K562 (cell line): ENCODE results near the gene RNF32. TPM values are rescaled to one million over a fixed set of nuclear protein-coding genes. Genes with fewer than 3 reads are reported as not detected.

Experiments
- ATAC-seq: fragments of 200-7000 bp; cut with Tn5 transposase; 3 replicates; pipeline ENCODE4 v1.9.1; 2020; ENCODE audit warnings: moderate library complexity
- BruUV-seq: library from RNA; stranded (reverse); fragments of 400-500 nt; replicated peaks from 2 replicates; lab custom pipeline; 2021; lab: Mats Ljungman, UMichigan
- CTCF ChIA-PET: fragments of 300-600 bp; formaldehyde crosslinking; extraction: SDS; loops from one replicate; lab custom pipeline; 2021; ENCODE audit warnings: low intra/inter-chr PET ratio; lab: Yijun Ruan, JAX
- POLR2A ChIA-PET: fragments of 300-600, 350-650 bp; sonication (Branson Sonifier 250); formaldehyde crosslinking; extraction: SDS; loops from one replicate; lab custom pipeline; 2021; ENCODE audit warnings: antibody characterized with exemption, inconsistent platforms; lab: Yijun Ruan, JAX
- DNase-seq, 4 experiments: peaks; one replicate each; pipeline versions ENCODE4 v3.0.0 to v3.0.0-alpha.2; 2011 to 2018; ENCODE audit warnings: low spot score in 3 of 4, mixed read lengths in 3 of 4; ENCODE audit errors: extremely low read depth in 1 of 4
- FAIRE-seq: peaks from 2 replicates; lab custom pipeline; 2011; peaks lifted over from hg19 to GRCh38; lab: Jason Lieb, UNC
- H2AFZ ChIP-seq: 2 replicates; pipeline ENCODE4 v1.6.0; 2011; ENCODE audit warnings: low read depth, low read length, control low read depth, inconsistent platforms
- H3K27ac ChIP-seq: fragments of 200-600 bp; 3 replicates; pipeline ENCODE4 v1.8.0; 2011; ENCODE audit warnings: low read depth, mild to moderate bottlenecking, control low read depth, inconsistent platforms, low read length, moderate library complexity, mixed read lengths; ENCODE audit errors: extremely low read depth
- H3K27me3 ChIP-seq, 2 experiments: fragments of 300-600 bp in 1 of 2; 2 replicates in 1 of 2; 3 replicates in 1 of 2; pipeline versions ENCODE4 v1.6.0 to v1.8.0; 2011; ENCODE audit warnings: inconsistent platforms in 2 of 2, low read length in 2 of 2, mild to moderate bottlenecking in 1 of 2, mixed read lengths in 1 of 2, moderate library complexity in 1 of 2; ENCODE audit not compliant: control insufficient read depth in 2 of 2, insufficient read depth in 2 of 2
- H3K36me3 ChIP-seq: fragments of 300-600 bp; 3 replicates; pipeline ENCODE4 v1.8.0; 2011; ENCODE audit warnings: mild to moderate bottlenecking, low read length, inconsistent platforms; ENCODE audit not compliant: control insufficient read depth, insufficient read depth
- H3K4me1 ChIP-seq, 2 experiments: fragments of 200-600 bp in 1 of 2; replicated peaks in 1 of 2; 2 replicates in 1 of 2; 3 replicates in 1 of 2; pipeline versions ENCODE4 v1.5.1 to v1.8.0; 2011; ENCODE audit warnings: inconsistent platforms in 2 of 2, low read length in 2 of 2, mild to moderate bottlenecking in 1 of 2, mixed read lengths in 1 of 2, moderate library complexity in 1 of 2; ENCODE audit not compliant: control insufficient read depth in 2 of 2, insufficient read depth in 2 of 2
- H3K4me2 ChIP-seq: 2 replicates; pipeline ENCODE4 v1.6.1; 2011; ENCODE audit warnings: low read length, control low read depth, inconsistent platforms, mixed read lengths; ENCODE audit not compliant: insufficient read depth
- H3K4me3 ChIP-seq: fragments of 200-600 bp; sonication (generic), shearing (Covaris generic); 2 replicates; pipeline ENCODE4 v1.5.1; 2016; ENCODE audit warnings: control low read depth, inconsistent platforms
- H3K79me2 ChIP-seq: fragments of 200-600 bp; 3 replicates; pipeline ENCODE4 v1.8.0; 2011; ENCODE audit warnings: low read length, inconsistent platforms; ENCODE audit not compliant: control insufficient read depth, insufficient read depth
- H3K9ac ChIP-seq, 2 experiments: 2 replicates each; pipeline versions ENCODE4 v1.6.0 to v1.6.1; 2011; ENCODE audit warnings: low read depth in 2 of 2, low read length in 2 of 2, control low read depth in 1 of 2, inconsistent platforms in 1 of 2, mild to moderate bottlenecking in 1 of 2, mixed read lengths in 1 of 2; ENCODE audit not compliant: insufficient read depth in 1 of 2
- H3K9me1 ChIP-seq: one replicate; pipeline ENCODE4 v1.6.0; 2011; ENCODE audit warnings: inconsistent platforms, mild to moderate bottlenecking, low read length, moderate library complexity; ENCODE audit not compliant: control insufficient read depth, insufficient read depth
- H3K9me3 ChIP-seq: replicated peaks from 2 replicates; pipeline ENCODE4 v1.5.1; 2011; ENCODE audit warnings: low read depth, low read length, inconsistent platforms; ENCODE audit not compliant: control insufficient read depth, insufficient read depth
- H4K20me1 ChIP-seq: replicated peaks from 2 replicates; pipeline ENCODE4 v1.6.1; 2011; ENCODE audit warnings: low read length, inconsistent platforms, mixed read lengths; ENCODE audit not compliant: control insufficient read depth, insufficient read depth
- BCL6 ChIP-seq: fragments of 250-450 bp; sonication (Bioruptor Pico); IDR thresholded peaks from 2 replicates; pipeline ENCODE4 v1.4.0; 2020
- CCNT2 ChIP-seq: IDR thresholded peaks from 2 replicates; pipeline ENCODE4 v1.6.1; 2011; ENCODE audit warnings: borderline replicate concordance, low read depth, mild to moderate bottlenecking, moderate library complexity, mixed read lengths, low read length; ENCODE audit not compliant: insufficient read length; ENCODE audit errors: extremely low read depth
- CXXC5 ChIP-seq: fragments of 250-450 bp; sonication (Bioruptor Pico); IDR thresholded peaks from 2 replicates; pipeline ENCODE4 v1.8.0; 2022; ENCODE audit warnings: inconsistent platforms, mild to moderate bottlenecking, moderate library complexity
- DMBX1 ChIP-seq: fragments of 250-450 bp; sonication (Bioruptor Pico); IDR thresholded peaks from 2 replicates; pipeline ENCODE4 v1.8.0; 2022; ENCODE audit warnings: inconsistent platforms, mild to moderate bottlenecking, moderate library complexity, borderline replicate concordance
- ETV1 ChIP-seq: fragments of 450-650 bp; conservative IDR thresholded peaks from 2 replicates; pipeline ENCODE4 v1.6.1; 2016; ENCODE audit warnings: missing genetic modification characterization, control low read depth, low read depth, missing compliant biosample characterization
- KLF1 ChIP-seq: fragments of 450-650 bp; IDR thresholded peaks from 2 replicates; pipeline ENCODE4 v1.6.1; 2016; ENCODE audit warnings: missing genetic modification characterization, missing compliant biosample characterization
- NR4A1 ChIP-seq, 2 experiments: fragments of 250-450 bp in 1 of 2; fragments of 450-650 bp in 1 of 2; sonication (Bioruptor Pico) in 1 of 2; IDR thresholded peaks; 2 replicates each; pipeline versions ENCODE4 v1.4.0 to v1.6.1; 2016 to 2020; ENCODE audit warnings: mild to moderate bottlenecking in 2 of 2, missing compliant biosample characterization in 1 of 2, missing genetic modification characterization in 1 of 2, moderate library complexity in 1 of 2
- PTTG1 ChIP-seq: fragments of 450-650 bp; IDR thresholded peaks from 2 replicates; pipeline ENCODE4 v1.6.1; 2016; ENCODE audit warnings: low read depth, mild to moderate bottlenecking, missing genetic modification characterization, missing compliant biosample characterization
- ZBTB17 ChIP-seq: fragments of 450-650 bp; formaldehyde crosslinking; IDR thresholded peaks from 2 replicates; pipeline ENCODE4 v1.4.0; 2020; ENCODE audit warnings: mild to moderate bottlenecking
- ZNF134 ChIP-seq: fragments of 250-450 bp; sonication (Bioruptor Pico); conservative IDR thresholded peaks from 2 replicates; pipeline ENCODE4 v1.4.0; 2020
- ZNF165 ChIP-seq: fragments of 250-450 bp; sonication (Bioruptor Pico); IDR thresholded peaks from 2 replicates; pipeline ENCODE4 v1.4.0; 2020; ENCODE audit warnings: borderline replicate concordance
- WGBS: fragments of 100-300 bp; shearing (Covaris generic); methylation state at CpG from one replicate; pipeline ENCODE4 v1.1.6; 2016; ENCODE audit warnings: low coverage, mixed read lengths; ENCODE audit not compliant: insufficient coverage; ENCODE audit errors: missing lambda C conversion rate; 5-methylcytosine and 5-hydroxymethylcytosine counted together
- in situ Hi-C: fragments of 300-500 bp; cut with MboI; formaldehyde crosslinking; loops from 4 replicates; pipeline ENCODE4 v1.15.0; 2018; ENCODE audit warnings: inconsistent platforms, mixed read lengths
- intact Hi-C: fragments of 100-400 bp; cut with micrococcal nuclease; formaldehyde crosslinking; loops from 2 replicates; pipeline ENCODE4 v1.14.2; 2022
- polyA plus RNA-seq, 8 experiments: library from polyadenylated mRNA; depleted of rRNA in 4 of 8; stranded (reverse) in 5 of 8; unstranded in 3 of 8; fragments of >200 nt; fragmentation: Nextera tagmentation in 2 of 8; fragmentation: Illumina TruSeq in 1 of 8; extraction: Ambion mirVana in 2 of 8; extraction: Trizol in 1 of 8; gene quantifications; 2 replicates each; pipeline versions ENCODE4 v1.2.1 to v1.2.3, GENCODE V29; 2011 to 2014; ENCODE audit warnings: inconsistent platforms in 1 of 8, missing spikeins in 1 of 8
- total RNA-seq, 7 experiments: library from RNA; depleted of rRNA in 6 of 7; stranded (reverse); fragments of >200 nt in 6 of 7; fragmentation: Illumina TruSeq in 2 of 7; extraction: Trizol in 2 of 7; gene quantifications; 2 replicates each; pipeline versions ENCODE4 v1.2.1 to v1.2.3, GENCODE V29; 2011 to 2021; ENCODE audit warnings: low replicate concordance in 1 of 7
- TF ChIP-seq, protein P1 (sequence below): fragments of 450-650 bp; conservative IDR thresholded peaks from 2 replicates; pipeline ENCODE4 v1.6.1; 2016; ENCODE audit warnings: missing genetic modification characterization, low read depth, mild to moderate bottlenecking, missing compliant biosample characterization, moderate library complexity
- TF ChIP-seq, protein P2 (sequence below): fragments of 450-650 bp; IDR thresholded peaks from 2 replicates; pipeline ENCODE4 v1.6.1; 2016; ENCODE audit warnings: missing biosample characterization, missing genetic modification characterization
- TF ChIP-seq, protein P3 (sequence below): fragments of 450-650 bp; IDR thresholded peaks from 2 replicates; pipeline ENCODE4 v1.6.1; 2017; ENCODE audit warnings: antibody characterized with exemption, mild to moderate bottlenecking

The RNF32 gene
- total and polyA plus RNA-seq, 9 of the 15 experiments (the other 6 are each of a cell fraction or from before 2014, with no cell fraction given), result 2.6 to 7.0 (median 4.6) TPM

DNA sequence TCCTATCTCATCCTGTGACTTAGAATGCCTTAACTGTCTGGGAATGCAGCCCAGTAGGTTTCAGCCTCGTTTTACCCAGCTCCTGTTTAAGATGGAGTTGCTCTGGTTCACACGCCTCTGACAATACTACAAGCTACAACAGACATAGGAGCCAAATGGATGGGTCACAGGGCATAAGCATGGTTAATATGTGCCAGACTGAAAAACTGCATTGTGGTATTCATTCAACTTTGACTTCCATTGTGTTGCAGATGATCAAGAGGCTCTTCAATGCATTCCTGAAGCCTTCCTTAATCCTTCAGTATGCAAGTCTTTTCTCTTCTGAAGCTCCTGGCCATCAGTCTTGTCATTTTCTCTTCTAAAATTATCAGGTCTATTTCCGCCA is 20.3 kb upstream of the RNF32 start:
- H3K9ac ChIP-seq, result no peak overlapping the region
- ATAC-seq, result no peak
- H3K4me1 ChIP-seq, result peaks cover 3 to 11% of the 10 kb centered on the region in 2 experiments; a peak in 1 of 5 replicates
- POLR2A ChIA-PET, result interaction anchor here (0.6 to 0.9 kb wide), 3 partner anchors 9 to 103 kb away, joined by 3 to 4 read pairs (median 3); no protein-coding TSS in a partner anchor
- in situ Hi-C loops (no loop called here), intact Hi-C loops (no loop called here)
- no peak overlapping the region for H3K27ac ChIP-seq
- no peaks in the 10 kb centered on the region for H3K9me3 ChIP-seq
- no peaks in the 10 kb centered on the region for H3K79me2 ChIP-seq
- no peaks in the 10 kb centered on the region for H4K20me1 ChIP-seq
- H3K4me3 ChIP-seq, result no peak overlapping the region
- no peaks in the 10 kb centered on the region for H3K9me1 ChIP-seq
- DNase-seq, result no peak
- no peak for FAIRE-seq
- CTCF ChIA-PET, result no interaction called here
- H3K4me2 ChIP-seq, result no peak overlapping the region
- H3K36me3 ChIP-seq, result no peaks in the 10 kb centered on the region
- WGBS, result 15% methylated on average over 3 of the region's 3 CpGs
- H2AFZ ChIP-seq, result no peak overlapping the region
- H3K27me3 ChIP-seq, result peaks cover 0 to 21% of the 10 kb centered on the region in 2 experiments; a peak in 2 of 5 replicates
- no TSS peak for BruUV-seq
- TF ChIP-seq ZNF165 (CRISPR knock-in tag), result peak; percentile 64; the same call in 1 of the 2 replicates
- TF ChIP-seq ETV1 (tag), result 0 out of 2 replicates have a peak, but pooled peaks have one; percentile 14
- TF ChIP-seq, protein P1, sequence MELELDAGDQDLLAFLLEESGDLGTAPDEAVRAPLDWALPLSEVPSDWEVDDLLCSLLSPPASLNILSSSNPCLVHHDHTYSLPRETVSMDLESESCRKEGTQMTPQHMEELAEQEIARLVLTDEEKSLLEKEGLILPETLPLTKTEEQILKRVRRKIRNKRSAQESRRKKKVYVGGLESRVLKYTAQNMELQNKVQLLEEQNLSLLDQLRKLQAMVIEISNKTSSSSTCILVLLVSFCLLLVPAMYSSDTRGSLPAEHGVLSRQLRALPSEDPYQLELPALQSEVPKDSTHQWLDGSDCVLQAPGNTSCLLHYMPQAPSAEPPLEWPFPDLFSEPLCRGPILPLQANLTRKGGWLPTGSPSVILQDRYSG (tag), result peak; percentile 95
- no peak for TF ChIP-seq CCNT2
- TF ChIP-seq CXXC5 (CRISPR knock-in tag), result peak; percentile 25; the same call in 1 of the 2 replicates
- peak; percentile 40; the same call in 1 of the 2 replicates for TF ChIP-seq ZBTB17
- no peak for TF ChIP-seq NR4A1 (CRISPR knock-in tag; IDR thresholded peaks at IDR 0.05)
- TF ChIP-seq NR4A1 (tag; IDR thresholded peaks at IDR 0.05), result peak; percentile 84
- peak; percentile 84; the same call in 1 of the 2 replicates for TF ChIP-seq DMBX1 (CRISPR knock-in tag)
- TF ChIP-seq, protein P2, sequence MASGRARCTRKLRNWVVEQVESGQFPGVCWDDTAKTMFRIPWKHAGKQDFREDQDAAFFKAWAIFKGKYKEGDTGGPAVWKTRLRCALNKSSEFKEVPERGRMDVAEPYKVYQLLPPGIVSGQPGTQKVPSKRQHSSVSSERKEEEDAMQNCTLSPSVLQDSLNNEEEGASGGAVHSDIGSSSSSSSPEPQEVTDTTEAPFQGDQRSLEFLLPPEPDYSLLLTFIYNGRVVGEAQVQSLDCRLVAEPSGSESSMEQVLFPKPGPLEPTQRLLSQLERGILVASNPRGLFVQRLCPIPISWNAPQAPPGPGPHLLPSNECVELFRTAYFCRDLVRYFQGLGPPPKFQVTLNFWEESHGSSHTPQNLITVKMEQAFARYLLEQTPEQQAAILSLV (tag), result 0 out of 2 replicates have a peak, but pooled peaks have one; percentile 23
- peak; percentile 39; the same call in 1 of the 2 replicates for TF ChIP-seq BCL6 (CRISPR knock-in tag)
- TF ChIP-seq PTTG1 (tag), result peak; percentile 83
- TF ChIP-seq ZNF134 (CRISPR knock-in tag), result no peak
- TF ChIP-seq KLF1 (tag), result 0 out of 2 replicates have a peak, but pooled peaks have one; percentile 22
- TF ChIP-seq, protein P3, sequence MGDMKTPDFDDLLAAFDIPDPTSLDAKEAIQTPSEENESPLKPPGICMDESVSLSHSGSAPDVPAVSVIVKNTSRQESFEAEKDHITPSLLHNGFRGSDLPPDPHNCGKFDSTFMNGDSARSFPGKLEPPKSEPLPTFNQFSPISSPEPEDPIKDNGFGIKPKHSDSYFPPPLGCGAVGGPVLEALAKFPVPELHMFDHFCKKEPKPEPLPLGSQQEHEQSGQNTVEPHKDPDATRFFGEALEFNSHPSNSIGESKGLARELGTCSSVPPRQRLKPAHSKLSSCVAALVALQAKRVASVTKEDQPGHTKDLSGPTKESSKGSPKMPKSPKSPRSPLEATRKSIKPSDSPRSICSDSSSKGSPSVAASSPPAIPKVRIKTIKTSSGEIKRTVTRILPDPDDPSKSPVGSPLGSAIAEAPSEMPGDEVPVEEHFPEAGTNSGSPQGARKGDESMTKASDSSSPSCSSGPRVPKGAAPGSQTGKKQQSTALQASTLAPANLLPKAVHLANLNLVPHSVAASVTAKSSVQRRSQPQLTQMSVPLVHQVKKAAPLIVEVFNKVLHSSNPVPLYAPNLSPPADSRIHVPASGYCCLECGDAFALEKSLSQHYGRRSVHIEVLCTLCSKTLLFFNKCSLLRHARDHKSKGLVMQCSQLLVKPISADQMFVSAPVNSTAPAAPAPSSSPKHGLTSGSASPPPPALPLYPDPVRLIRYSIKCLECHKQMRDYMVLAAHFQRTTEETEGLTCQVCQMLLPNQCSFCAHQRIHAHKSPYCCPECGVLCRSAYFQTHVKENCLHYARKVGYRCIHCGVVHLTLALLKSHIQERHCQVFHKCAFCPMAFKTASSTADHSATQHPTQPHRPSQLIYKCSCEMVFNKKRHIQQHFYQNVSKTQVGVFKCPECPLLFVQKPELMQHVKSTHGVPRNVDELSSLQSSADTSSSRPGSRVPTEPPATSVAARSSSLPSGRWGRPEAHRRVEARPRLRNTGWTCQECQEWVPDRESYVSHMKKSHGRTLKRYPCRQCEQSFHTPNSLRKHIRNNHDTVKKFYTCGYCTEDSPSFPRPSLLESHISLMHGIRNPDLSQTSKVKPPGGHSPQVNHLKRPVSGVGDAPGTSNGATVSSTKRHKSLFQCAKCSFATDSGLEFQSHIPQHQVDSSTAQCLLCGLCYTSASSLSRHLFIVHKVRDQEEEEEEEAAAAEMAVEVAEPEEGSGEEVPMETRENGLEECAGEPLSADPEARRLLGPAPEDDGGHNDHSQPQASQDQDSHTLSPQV, result peak; percentile 76
